Fibroblast of lung (primary cell): ENCODE data around the gene PLEKHA6.
A peak's percentile ranks its signal among the peaks of the same experiment; 100 is the strongest.

Source experiments
- CTCF ChIP-seq, 2 donors: IDR thresholded peaks in 1 of 2; conservative IDR thresholded peaks in 1 of 2; 1 replicate in 1 of 2; 2 replicates in 1 of 2; pipeline ENCODE4 v1.5.1; 2011 to 2012; ENCODE audit warnings: low read length in 2 of 2, control low read depth in 1 of 2, inconsistent platforms in 1 of 2, low read depth in 1 of 2, mild to moderate bottlenecking in 1 of 2
- EZH2 ChIP-seq: IDR thresholded peaks from 2 replicates; pipeline ENCODE4 v1.5.1; 2012; ENCODE audit warnings: low read length, control low read depth, mild to moderate bottlenecking; ENCODE audit errors: missing control alignments

- peak; percentile 97 to 99 for TF ChIP-seq CTCF (conservative IDR thresholded peaks at IDR 0.05 in 1 of 2, IDR thresholded peaks at IDR 0.05 in 1 of 2; ENCODE audit: low read depth in 1 of 2, low read length in 2 of 2)
- TF ChIP-seq EZH2 = no peak
Measured at GRCh38 chr1:204363335-204364114, 3.8 kb upstream of the PLEKHA6 start.
